GM19463 (cell line): ENCODE measurements around the gene PFKFB3.
"Not testable (repeated sequence)": the region's sequence is repeated elsewhere in the genome, so short reads cannot be mapped to it uniquely, and the experiment has no call there.

Source experiments
- ATAC-seq: cut with Tn5 transposase; IDR thresholded peaks from one replicate; pipeline ENCODE4 v1.9.1; 2021; ENCODE audit warnings: mild to moderate bottlenecking, moderate library complexity; ENCODE audit not compliant: unreplicated experiment

Gene PFKFB3

DNA sequence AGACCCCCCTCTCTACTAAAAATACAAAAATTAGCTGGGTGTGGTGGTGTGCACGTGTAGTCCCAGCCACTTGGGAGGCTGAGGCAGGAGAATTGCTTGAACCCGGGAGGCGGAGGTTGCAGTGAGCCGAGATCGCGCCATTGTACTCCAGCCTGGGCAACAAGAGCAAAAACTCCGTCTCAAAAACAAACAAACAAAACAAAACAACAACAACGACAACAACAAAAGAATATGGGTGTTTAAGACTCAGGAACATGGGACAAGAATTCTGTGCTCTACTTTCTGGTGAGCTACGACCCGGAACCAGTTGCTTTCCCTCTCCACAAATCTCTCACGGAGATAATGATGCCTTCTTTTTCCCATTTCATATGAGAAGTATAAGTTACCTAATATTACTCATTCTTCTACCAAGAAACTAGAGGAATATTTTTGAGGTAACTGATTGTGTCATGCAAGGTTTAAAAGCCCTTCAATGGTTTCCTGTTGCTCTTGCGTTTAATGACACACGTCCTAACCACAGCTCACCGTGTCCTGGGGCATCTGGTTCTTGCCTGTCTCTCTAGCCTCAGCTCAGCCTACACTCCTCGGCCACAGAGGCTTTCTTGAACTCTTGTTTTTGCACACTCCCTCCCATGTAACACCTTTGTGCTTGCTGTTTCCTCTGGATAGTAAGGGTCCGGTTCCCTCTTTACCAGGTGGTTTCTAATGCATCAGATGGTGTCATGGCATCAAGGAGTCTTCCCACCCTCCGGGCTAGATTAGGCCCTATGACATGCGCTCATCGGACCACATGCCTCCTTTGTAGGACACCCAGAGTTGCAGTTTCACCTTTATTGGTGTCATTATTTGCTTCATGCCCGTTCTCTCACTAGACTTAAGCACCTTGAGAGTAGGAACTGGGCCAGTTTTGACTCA is 67.5 kb downstream of the PFKFB3 start:
- ATAC-seq, result peak; percentile 56

DNA sequence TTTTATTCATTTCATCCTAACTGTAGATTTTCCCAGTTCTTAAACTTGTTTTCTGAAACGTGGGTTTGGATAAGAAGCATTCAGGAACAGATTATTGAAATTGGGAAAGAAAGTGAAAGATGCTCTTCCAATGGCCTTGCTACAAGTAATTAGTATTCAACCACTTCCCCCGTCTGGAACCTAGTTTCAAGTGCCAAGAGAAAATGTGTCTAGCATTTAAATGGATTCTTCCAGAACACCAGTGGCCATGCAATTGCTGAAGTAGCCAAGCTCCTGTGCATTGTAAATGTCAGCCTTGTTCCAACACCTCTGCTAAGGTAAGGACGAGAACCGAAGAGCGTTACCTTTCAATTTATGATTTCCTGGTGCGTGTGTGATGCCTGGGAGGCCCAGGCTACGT is 68.2 kb downstream of the PFKFB3 start:
- ATAC-seq, result no peak

DNA sequence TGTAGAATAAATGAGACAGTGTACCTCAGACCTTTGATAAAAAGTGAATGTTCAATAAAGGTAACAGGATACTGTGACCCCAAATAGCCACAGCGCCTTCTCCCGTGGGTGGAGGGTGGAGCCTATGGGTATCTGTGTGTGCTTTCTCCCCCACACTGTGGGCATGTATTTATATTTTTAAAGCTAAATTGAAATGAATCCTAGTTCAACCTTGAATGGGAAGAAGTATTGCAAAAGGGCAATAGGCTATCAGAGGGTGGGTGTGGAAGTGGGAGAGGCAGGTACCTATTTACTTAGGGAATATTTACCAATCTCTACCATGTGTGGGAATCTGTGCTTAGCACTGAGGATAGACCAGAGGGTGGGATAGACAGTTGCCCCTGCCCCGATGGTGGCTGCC is 68.9 kb downstream of the PFKFB3 start:
- ATAC-seq, result no peak

DNA sequence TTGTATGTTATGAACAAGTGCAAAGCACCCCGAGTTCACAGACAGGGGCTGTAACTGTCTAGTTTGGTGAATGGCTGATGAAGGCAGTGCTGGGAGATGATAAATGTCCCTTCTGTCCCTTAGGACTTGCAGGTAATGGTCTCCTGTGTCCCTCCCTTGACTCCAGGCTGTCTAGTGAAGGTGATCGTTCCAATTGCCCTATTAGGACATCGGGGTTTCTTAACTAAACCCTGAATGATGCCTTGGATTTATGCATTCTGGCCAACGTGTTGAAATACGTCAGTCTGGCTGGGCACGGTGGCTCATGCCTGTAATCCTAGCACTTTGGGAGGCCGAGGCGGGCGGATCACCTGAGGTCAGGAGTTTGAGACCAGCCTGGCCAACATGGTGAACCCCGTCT is 69.4 kb downstream of the PFKFB3 start:
- no peak for ATAC-seq

DNA sequence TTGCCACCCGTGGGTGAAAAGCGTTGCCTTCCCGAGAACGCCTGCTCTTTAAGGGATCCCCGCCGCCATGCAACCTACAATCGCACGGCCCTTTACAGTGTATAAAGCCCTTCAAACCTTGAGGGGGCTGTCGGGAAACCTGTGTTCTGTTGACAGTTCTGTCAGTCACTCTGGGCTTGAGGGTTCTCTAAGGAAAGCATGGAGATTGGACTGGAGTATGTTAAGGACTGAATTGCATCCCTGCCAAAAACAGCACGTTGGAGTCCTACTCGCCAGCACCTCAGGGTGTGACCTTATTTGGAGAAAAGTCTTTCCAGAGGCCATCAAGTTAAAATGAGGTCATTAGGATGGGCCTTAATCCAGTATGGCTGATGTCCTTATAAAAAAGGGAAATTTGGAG is 70.6 kb downstream of the PFKFB3 start:
- no peak for ATAC-seq

DNA sequence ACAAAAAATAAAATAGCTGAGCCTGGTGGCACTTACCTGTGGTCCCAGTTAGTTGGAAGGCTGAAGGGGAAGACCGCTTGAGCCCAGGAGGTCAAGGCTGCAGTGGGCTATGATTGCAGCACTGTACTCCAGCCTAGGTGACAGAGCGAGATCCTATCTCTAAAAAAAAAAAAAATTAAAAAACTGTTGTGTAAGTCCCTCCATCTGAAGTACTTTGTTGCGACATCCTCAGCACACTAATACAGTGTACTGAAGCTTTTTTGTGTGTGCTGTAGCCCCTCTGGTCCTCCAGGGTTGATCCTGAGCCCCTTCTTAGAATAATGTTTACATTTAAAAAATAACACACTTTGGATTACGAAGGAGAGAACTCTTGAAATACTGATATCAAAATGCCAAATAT is 71.3 kb downstream of the PFKFB3 start:
- no peak for ATAC-seq

DNA sequence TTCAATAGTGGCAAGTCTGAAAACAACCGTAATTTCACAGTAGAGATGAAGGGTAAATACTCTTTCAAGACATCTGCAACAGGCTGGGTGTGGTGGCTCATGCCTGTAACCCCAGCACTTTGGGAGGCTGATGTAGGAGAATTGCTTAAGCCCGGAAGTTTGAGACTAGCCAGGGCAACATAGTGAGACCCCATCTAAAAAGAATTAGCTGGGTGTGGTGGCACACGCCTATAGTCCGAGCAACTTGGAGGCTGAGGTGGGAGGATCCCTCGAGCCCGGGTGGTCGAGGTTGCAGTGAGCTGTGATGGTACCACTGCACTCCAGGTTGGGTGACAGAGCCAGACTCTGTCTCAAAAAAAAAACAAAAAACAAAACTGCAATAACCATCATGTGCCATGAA is 71.8 kb downstream of the PFKFB3 start:
- ATAC-seq, result no peak

DNA sequence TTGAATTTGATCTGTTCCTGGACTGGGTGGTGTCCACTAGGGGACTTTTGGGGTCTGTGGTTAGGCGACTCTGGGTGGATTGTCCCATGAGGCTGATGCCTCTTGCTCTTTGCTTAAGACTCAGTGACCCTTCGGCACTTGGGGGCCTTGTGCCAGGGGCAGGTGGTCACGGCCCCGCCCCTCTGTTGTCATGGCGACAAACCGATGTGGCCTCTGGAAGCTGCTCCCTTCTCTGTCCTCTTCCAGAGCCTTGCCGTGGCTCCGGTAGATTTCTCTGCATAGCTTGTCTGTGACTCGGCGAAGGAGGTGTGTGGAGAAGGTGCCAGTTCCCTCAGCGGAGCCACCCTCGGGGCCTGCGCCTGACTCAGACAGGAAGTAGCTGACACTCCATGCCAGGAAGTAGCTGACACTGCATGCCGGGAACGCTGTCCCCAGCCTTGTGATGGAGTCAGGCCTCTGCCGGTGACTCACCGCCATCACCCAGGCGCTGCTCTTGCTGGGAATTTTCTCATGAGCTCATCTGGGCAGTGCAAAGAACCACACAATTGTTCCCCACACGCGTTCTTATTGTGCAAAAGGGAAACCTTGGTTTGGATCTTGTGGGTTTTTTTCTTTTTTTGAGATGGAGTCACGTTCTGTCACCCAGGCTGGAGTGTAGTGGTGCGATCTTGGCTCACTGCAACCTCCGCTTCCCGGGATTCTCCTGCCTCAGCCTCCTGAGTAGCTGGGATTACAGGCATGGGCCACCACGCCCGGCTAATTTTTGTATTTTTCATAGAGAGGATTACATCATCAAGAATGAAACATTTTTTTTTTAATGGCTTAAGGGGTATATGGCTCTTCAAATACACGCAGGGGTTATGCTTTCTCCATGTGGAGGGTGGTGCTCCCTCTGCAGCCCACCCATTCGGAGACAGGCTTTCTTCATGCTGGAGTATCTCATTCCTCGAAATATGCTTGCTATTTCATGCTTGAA is 72.6 kb downstream of the PFKFB3 start:
- peak; percentile 68 for ATAC-seq

DNA sequence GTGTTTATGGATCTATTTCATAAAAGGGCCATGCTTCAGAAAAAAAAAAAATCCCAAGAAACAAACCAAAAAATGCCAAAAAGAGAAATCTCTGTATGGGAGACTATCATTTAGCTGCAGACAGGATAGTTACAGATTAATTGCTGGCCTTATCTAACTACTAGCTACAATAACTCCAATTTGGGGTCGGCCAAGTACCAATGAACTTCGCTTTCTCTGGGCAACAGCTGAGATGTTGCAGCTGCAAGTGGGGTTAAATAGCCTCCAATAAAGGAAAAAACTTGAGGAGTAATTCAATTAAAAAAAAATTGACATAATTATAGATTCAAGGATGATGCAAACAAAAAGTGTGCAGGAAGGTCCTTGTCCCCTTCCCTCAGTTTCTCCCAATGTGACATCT is 73.6 kb downstream of the PFKFB3 start:
- no peak for ATAC-seq

DNA sequence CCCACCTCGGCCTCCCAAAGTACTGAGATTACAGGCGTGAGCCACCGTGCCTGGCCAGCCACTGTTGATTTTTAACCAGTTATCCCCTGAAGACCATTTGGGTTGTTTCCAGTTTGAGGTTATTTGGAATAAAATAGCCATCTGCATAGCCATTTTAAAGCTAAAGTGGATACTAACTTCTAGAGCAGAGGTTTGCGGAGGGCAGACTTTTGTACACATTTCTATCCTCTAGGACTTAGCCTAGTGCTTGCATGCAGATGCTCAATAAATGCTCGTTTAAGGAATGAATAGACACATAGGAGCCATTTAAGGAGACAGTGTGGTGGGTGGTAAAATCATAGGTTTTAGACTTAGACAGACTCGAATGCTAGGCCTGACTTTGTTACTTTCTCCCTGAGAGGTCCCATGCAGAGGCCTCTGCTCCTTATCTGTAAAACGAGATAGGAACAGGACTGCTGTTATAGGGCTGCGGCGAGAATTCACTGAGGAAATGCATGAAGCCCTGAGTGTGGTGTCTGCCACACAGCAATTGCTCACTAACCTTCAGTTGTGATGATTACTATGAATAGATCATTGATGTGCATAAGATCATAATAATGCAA is 75.9 kb downstream of the PFKFB3 start:
- no peak for ATAC-seq

DNA sequence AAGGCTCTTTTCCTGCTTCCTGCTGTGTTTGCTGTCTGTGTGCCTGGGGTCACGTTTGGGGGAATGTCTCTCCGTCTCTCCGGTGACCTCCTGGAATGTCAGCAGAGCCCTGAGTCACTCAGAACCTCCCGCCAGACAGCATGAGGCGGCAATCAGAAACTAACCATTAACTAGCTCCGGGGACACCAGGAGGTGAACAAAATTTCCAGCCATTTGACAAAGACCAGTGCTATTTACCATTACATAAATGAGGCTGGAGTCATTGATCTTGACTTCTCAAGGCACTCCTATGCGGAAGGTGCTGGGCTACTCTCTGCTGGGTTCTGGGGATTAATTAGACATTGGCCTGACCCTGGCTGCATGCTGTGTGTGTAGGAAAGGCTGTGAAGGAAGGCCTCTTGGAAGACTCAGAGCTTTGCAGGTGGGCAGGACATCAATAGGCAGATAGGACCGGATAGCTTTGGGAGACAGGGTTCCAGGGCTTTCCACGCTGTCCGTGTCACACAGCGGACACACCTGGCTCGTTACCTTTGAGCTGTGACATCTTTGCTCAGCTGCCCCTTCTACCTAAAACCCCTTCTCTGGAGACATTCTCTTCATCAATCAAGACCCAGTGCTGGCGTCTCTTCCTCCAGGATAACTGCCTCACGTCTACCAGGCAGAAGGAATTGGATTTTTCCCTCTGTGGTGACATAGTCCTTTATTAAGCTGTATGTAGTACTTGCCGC is 77.0 kb downstream of the PFKFB3 start:
- no peak for ATAC-seq

DNA sequence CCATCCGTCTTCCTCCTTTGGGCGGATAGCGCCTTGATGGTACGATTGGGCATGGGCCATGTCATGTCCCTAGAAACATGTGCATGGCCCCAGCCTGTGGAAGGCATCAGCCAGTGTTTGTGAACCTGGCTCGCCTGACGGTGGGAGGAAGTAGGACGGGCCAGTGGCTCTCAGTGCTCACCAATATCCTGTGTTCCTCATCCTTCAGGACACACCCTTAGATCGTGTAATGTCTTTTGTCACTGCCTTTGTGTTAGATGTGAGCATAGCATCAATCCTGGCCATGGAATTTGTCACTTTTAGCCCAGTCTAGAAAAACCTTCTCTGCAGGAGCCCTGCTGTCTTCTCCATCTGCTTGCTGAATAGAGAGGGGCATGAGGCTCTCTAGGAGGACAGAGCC is 77.6 kb downstream of the PFKFB3 start:
- ATAC-seq, result no peak

DNA sequence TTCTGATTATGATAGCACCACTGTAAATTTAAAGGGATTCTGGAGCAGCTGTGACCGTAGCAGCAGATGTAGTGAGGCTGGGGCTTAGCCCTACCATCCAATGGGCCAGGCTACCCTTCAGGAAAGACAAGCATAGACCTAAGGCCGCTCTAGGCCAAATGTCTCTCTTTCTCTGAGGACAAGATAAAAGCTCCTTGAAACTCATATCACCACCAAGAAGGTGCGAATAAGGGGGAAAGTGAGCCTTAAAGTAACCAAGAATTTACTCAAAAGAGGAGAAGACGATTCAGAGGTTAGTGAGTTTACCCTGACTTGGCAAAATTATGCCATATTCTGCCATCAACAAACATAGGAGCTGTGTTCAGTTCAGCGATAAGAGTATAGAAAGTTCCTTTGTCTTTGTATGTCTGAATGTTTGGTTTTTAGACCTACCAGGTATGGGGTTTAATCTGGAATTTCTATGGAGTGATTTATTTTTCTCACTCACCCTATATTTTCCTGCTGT is 79.8 kb downstream of the PFKFB3 start:
- ATAC-seq, result no peak

DNA sequence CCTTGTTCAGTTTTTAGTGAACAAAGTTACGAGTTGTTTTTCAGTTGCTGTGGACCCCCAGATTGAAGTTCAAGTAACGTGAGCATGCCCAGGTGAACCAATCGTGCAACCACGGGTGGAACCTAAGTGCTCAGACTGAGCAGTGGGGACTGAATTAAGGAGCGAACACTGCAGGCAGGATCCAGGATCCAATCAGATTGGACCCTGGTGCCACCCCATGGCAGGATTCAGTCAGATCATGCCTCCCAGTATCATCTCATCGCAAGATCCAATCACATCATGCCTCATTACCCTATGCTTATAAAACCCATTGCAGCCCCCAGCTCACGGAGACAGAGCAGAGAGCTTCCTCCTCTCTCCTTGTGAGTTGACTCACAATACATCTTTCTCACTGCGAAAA is 80.9 kb downstream of the PFKFB3 start:
- ATAC-seq, result no peak

DNA sequence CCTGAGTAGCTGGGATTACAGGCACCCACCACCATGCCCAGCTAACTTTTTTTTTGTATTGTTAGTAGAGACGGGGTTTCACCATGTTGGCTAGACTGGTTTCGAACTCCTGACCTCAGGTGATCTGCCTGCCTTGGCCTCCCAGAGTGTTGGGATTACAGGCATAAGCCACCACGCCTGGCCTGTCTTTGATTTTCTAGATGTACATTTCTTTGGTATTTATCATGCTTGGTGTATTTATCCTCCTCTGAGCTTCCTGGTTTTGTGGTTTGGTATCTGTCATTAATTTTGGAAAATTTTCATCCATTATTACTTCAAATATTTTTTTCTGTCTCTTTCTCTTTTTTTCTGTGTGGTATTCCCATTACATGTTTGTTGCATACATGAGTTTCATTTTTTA is 87.9 kb downstream of the PFKFB3 start:
- not testable (repeated sequence) for ATAC-seq

DNA sequence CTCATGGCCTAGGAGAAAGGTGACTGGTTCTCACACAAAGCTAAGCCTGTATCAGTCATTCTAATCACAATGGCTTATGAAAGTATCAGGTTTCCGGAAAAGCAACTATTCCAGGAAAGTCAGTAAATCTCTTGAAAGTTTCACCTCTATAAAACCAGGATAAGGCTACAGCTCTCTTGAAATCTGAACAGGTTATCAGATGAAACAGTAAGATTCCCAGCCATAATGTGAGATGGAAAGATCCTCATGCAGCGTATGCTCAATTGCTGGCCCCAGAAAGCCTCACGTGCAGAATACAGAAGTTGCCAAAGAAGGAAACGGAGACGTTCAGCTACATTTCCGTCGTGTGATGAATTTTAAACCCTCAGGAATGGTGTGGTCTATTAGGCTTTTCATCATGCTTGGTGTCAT is 90.0 kb downstream of the PFKFB3 start:
- ATAC-seq, result no peak

DNA sequence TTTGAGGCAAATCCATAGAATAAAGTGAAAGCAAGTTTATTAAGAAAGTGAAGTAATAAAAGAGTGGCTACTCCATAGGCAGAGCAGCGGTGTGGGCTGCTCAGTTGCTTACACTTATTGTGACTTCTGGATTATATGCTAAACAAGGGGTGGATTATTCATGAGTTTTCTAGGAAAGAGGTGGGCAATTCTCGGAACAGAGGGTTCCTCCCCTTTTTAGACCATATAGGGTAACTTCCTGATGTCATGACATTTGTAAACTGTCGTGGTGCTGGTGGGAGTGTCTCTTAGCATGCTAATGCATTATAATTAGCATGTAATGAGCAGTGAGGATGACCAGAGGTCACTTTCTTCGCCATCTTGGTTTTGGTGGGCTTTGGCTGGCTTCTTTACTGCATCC is 93.7 kb downstream of the PFKFB3 start:
- not testable (repeated sequence) for ATAC-seq

DNA sequence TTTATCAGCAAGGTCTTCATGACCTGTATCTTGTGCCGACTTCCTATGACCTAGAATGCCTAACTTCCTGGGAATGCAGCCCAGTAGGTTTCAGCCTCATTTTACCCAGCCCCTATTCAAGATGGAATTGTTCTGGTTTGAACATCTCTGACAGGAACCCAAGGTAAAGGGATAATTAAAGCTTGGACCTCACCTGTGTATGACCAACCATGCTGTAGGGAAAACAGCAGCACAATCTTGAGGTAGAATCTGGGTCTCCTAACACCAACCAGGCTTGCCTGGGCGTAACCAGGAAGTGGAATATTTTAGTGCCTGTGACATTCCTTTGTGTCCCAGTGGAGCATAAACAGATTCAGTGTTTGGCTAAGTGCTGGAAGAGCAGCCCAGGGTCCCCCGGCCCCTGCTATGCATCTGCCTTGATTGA is 94.1 kb downstream of the PFKFB3 start:
- no peak for ATAC-seq

DNA sequence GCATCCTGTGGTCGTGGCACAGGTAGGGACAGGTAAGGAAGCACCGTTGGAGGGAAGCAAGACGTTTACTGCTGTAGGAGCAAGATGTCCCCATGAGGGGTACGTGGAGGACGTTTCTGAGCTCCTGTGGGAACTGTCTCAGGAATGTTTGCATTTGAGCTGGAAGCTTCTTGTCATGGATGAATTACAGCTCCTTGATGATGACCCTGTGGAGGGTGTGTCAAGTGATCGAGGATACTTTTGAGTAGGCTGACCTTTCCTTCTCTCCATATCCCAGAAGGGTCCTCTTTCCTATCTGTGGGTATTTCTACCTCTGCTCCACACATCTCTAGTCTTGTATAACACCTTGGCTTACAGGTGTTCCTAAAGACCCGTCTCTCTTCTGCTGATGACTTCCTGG is 94.8 kb downstream of the PFKFB3 start:
- no peak for ATAC-seq

DNA sequence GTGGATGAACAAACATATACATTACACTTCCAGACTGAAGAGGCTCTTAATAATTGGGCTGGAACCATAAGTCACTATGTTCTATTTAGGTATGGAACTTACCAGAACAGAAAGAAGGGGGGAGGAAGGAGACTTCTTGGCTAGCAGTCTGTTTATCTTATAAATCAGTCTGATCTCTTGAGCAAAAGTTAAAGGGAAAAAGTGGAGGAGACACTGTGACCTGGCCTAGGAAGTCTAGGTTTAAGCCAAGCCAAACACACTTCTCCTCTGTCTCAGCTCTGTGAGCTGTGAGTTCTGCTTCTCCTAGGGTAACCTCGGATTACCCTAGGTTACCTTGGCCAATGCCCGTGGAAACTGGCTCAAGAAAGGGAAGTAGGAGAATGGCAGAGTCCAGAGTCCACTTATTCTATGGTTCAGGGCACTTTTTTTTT is 95.2 kb downstream of the PFKFB3 start:
- no peak for ATAC-seq
